Endothelial cell of umbilical vein (primary cell): Measurements from ENCODE around the gene MAPK8.

Source experiments
- EZH2 ChIP-seq: IDR thresholded peaks from 2 replicates; pipeline ENCODE4 v1.6.1; 2012; ENCODE audit warnings: borderline replicate concordance, low read depth, mild to moderate bottlenecking, moderate library complexity, low read length, inconsistent platforms; ENCODE audit not compliant: severe bottlenecking
- MYC ChIP-seq: IDR thresholded peaks from one replicate; pipeline ENCODE4 v1.6.1; 2011; ENCODE audit warnings: mild to moderate bottlenecking, low read depth, low read length
- POLR2A ChIP-seq: IDR thresholded peaks from 2 replicates; pipeline ENCODE4 v1.6.1; 2012; ENCODE audit warnings: low read depth, mild to moderate bottlenecking, control low read depth, low read length
- TF ChIP-seq, protein P1 (sequence below), 2 donors: IDR thresholded peaks; 1 replicate in 1 of 2; 2 replicates in 1 of 2; pipeline ENCODE4 v1.5.1; 2011; ENCODE audit warnings: low read length in 2 of 2, mild to moderate bottlenecking in 2 of 2, moderate library complexity in 2 of 2, control low read depth in 1 of 2, inconsistent platforms in 1 of 2, low read depth in 1 of 2; ENCODE audit not compliant: insufficient read depth in 1 of 2; ENCODE audit errors: extremely low read depth in 1 of 2

DNA sequence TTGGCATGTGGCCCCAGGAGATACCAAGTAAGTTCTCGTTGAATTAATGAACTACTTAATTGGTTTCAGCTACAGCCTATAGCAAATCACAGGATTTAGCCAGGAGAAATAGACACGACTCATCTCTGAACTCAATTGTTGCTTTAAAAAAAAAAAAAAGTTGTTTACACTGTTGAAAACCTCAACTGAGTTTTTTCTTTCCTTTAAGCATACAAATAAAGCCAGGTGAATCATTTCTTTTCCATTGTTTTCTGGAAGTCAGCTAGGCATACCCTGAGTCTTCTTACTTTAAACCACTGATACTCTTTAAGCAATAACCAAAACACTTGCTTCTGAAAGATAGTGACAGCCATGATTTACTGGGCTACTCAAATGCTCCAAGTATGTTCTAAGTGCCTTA, 32.7 kb upstream of the MAPK8 start:
- TF ChIP-seq, protein P1, sequence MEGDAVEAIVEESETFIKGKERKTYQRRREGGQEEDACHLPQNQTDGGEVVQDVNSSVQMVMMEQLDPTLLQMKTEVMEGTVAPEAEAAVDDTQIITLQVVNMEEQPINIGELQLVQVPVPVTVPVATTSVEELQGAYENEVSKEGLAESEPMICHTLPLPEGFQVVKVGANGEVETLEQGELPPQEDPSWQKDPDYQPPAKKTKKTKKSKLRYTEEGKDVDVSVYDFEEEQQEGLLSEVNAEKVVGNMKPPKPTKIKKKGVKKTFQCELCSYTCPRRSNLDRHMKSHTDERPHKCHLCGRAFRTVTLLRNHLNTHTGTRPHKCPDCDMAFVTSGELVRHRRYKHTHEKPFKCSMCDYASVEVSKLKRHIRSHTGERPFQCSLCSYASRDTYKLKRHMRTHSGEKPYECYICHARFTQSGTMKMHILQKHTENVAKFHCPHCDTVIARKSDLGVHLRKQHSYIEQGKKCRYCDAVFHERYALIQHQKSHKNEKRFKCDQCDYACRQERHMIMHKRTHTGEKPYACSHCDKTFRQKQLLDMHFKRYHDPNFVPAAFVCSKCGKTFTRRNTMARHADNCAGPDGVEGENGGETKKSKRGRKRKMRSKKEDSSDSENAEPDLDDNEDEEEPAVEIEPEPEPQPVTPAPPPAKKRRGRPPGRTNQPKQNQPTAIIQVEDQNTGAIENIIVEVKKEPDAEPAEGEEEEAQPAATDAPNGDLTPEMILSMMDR (IDR thresholded peaks at IDR 0.05; ENCODE audit: extremely low read depth in 1 of 2, insufficient read depth in 1 of 2, low read depth in 1 of 2, low read length in 2 of 2), result no peak
- TF ChIP-seq POLR2A (no peak), MYC (no peak), EZH2 (no peak)
